WTC11 (cell line): ENCODE data around the gene AK3. TPM values are rescaled to one million over a fixed set of nuclear protein-coding genes. Genes with fewer than 3 reads are reported as not detected.

Experiments used
- ATAC-seq: fragments of 200-7000 bp; cut with Tn5 transposase; 2 replicates; pipeline ENCODE4 v1.10.0; 2021; ENCODE audit warnings: mild to moderate bottlenecking, moderate library complexity
- CTCF ChIA-PET: fragments of 300-600 bp; sonication (Branson Sonifier 250); formaldehyde crosslinking; loops from one replicate; lab custom pipeline; 2021; ENCODE audit warnings: antibody characterized with exemption; lab: Charles Lee
- POLR2A ChIA-PET: fragments of 350-600 bp; sonication (Branson Sonifier 250); formaldehyde crosslinking; loops from one replicate; lab custom pipeline; 2021; ENCODE audit warnings: antibody characterized with exemption; lab: Charles Lee
- DNase-seq: peaks from one replicate; pipeline ENCODE4 v3.0.0; 2021; ENCODE audit warnings: low spot score
- H3K27ac Mint-ChIP-seq: 2 replicates; pipeline ENCODE4 v1.8.0; 2021; ENCODE audit warnings: mixed read lengths
- H3K27me3 Mint-ChIP-seq: 2 replicates; pipeline ENCODE4 v1.8.0; 2021; ENCODE audit warnings: low read depth, mild to moderate bottlenecking, moderate library complexity, mixed read lengths
- H3K36me3 Mint-ChIP-seq: 2 replicates; pipeline ENCODE4 v1.8.0; 2021; ENCODE audit warnings: mixed read lengths
- H3K4me1 Mint-ChIP-seq: 2 replicates; pipeline ENCODE4 v1.8.0; 2022; ENCODE audit warnings: mixed read lengths
- H3K4me3 Mint-ChIP-seq: 2 replicates; pipeline ENCODE4 v1.8.0; 2021; ENCODE audit warnings: mild to moderate bottlenecking, moderate library complexity, mixed read lengths
- H3K9me3 Mint-ChIP-seq: 2 replicates; pipeline ENCODE4 v1.8.0; 2021; ENCODE audit warnings: mixed read lengths
- ETV6 ChIP-seq: sonication (generic); formaldehyde crosslinking; IDR thresholded peaks from 2 replicates; pipeline ENCODE4 v1.8.1; 2022; ENCODE audit warnings: mild to moderate bottlenecking, missing genetic modification reagents
- FOXK1 ChIP-seq: sonication (generic); formaldehyde crosslinking; IDR thresholded peaks from 2 replicates; pipeline ENCODE4 v1.8.0; 2022; ENCODE audit warnings: mild to moderate bottlenecking, moderate library complexity, missing genetic modification reagents
- GABPB1 ChIP-seq: sonication (generic); formaldehyde crosslinking; IDR thresholded peaks from 2 replicates; pipeline ENCODE4 v1.8.1; 2023; ENCODE audit warnings: mild to moderate bottlenecking, missing genetic modification reagents
- NFATC4 ChIP-seq: fragments of 250-450 bp; sonication (Bioruptor Pico); IDR thresholded peaks from 2 replicates; pipeline ENCODE4 v1.9.0; 2021; ENCODE audit warnings: mild to moderate bottlenecking
- NFE2L1 ChIP-seq: sonication (generic); formaldehyde crosslinking; IDR thresholded peaks from 2 replicates; pipeline ENCODE4 v1.8.1; 2023; ENCODE audit warnings: missing genetic modification reagents
- RELA ChIP-seq: sonication (generic); formaldehyde crosslinking; IDR thresholded peaks from 2 replicates; pipeline ENCODE4 v1.8.1; 2022; ENCODE audit warnings: missing genetic modification reagents, mild to moderate bottlenecking, borderline replicate concordance
- ZBTB21 ChIP-seq: sonication (generic); formaldehyde crosslinking; IDR thresholded peaks from 2 replicates; pipeline ENCODE4 v1.8.1; 2023; ENCODE audit warnings: mild to moderate bottlenecking, missing genetic modification reagents, borderline replicate concordance
- ZNF263 ChIP-seq: sonication (generic); formaldehyde crosslinking; IDR thresholded peaks from 2 replicates; pipeline ENCODE4 v1.8.1; 2022; ENCODE audit warnings: low read depth, mild to moderate bottlenecking, moderate library complexity, missing genetic modification reagents
- ZNF396 ChIP-seq: fragments of 250-450 bp; sonication (Bioruptor Pico); IDR thresholded peaks from 2 replicates; pipeline ENCODE4 v1.8.0; 2021; ENCODE audit warnings: mild to moderate bottlenecking, moderate library complexity, borderline replicate concordance
- ZNF512 ChIP-seq: sonication (generic); formaldehyde crosslinking; IDR thresholded peaks from 2 replicates; pipeline ENCODE4 v1.8.1; 2022; ENCODE audit warnings: missing genetic modification reagents, borderline replicate concordance
- total RNA-seq: library from RNA; stranded (reverse); gene quantifications from 3 replicates; pipeline ENCODE4 v1.2.3, GENCODE V29; 2021
- TF ChIP-seq, protein P1 (sequence below): sonication (generic); formaldehyde crosslinking; IDR thresholded peaks from 2 replicates; pipeline ENCODE4 v1.8.1; 2022; ENCODE audit warnings: low read depth, missing genetic modification reagents, borderline replicate concordance
- TF ChIP-seq, protein P2 (sequence below): fragments of 250-450 bp; sonication (Bioruptor Pico); IDR thresholded peaks from 2 replicates; pipeline ENCODE4 v1.9.0; 2021; ENCODE audit warnings: mild to moderate bottlenecking
- TF ChIP-seq, protein P3 (sequence below): sonication (generic); formaldehyde crosslinking; IDR thresholded peaks from 2 replicates; pipeline ENCODE4 v1.8.0; 2022; ENCODE audit warnings: mild to moderate bottlenecking, missing genetic modification reagents
- TF ChIP-seq, protein P4 (sequence below): sonication (generic); formaldehyde crosslinking; IDR thresholded peaks from 2 replicates; pipeline ENCODE4 v1.8.1; 2023; ENCODE audit warnings: mild to moderate bottlenecking, missing genetic modification reagents, borderline replicate concordance
- TF ChIP-seq, protein P5 (sequence below): sonication (generic); formaldehyde crosslinking; IDR thresholded peaks from 2 replicates; pipeline ENCODE4 v1.8.0; 2022; ENCODE audit warnings: mild to moderate bottlenecking, missing genetic modification reagents

Gene AK3
- total RNA-seq, 1 experiment from 2014 or later: 28.5 TPM

- peaks cover 59% of the 10 kb centered on the region for H3K4me1 Mint-ChIP-seq
- H3K4me3 Mint-ChIP-seq: no peak overlapping the region
- H3K27ac Mint-ChIP-seq: no peak overlapping the region
- TF ChIP-seq NFE2L1 (CRISPR knock-in tag) (no peak), ZNF263 (CRISPR knock-in tag) (no peak), ZBTB21 (no peak), ZNF396 (no peak), ZNF512 (no peak), FOXK1 (CRISPR knock-in tag) (no peak), GABPB1 (CRISPR knock-in tag) (no peak)
- TF ChIP-seq, protein P1, sequence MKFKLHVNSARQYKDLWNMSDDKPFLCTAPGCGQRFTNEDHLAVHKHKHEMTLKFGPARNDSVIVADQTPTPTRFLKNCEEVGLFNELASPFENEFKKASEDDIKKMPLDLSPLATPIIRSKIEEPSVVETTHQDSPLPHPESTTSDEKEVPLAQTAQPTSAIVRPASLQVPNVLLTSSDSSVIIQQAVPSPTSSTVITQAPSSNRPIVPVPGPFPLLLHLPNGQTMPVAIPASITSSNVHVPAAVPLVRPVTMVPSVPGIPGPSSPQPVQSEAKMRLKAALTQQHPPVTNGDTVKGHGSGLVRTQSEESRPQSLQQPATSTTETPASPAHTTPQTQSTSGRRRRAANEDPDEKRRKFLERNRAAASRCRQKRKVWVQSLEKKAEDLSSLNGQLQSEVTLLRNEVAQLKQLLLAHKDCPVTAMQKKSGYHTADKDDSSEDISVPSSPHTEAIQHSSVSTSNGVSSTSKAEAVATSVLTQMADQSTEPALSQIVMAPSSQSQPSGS (CRISPR knock-in tag): no peak
- TF ChIP-seq, protein P2, sequence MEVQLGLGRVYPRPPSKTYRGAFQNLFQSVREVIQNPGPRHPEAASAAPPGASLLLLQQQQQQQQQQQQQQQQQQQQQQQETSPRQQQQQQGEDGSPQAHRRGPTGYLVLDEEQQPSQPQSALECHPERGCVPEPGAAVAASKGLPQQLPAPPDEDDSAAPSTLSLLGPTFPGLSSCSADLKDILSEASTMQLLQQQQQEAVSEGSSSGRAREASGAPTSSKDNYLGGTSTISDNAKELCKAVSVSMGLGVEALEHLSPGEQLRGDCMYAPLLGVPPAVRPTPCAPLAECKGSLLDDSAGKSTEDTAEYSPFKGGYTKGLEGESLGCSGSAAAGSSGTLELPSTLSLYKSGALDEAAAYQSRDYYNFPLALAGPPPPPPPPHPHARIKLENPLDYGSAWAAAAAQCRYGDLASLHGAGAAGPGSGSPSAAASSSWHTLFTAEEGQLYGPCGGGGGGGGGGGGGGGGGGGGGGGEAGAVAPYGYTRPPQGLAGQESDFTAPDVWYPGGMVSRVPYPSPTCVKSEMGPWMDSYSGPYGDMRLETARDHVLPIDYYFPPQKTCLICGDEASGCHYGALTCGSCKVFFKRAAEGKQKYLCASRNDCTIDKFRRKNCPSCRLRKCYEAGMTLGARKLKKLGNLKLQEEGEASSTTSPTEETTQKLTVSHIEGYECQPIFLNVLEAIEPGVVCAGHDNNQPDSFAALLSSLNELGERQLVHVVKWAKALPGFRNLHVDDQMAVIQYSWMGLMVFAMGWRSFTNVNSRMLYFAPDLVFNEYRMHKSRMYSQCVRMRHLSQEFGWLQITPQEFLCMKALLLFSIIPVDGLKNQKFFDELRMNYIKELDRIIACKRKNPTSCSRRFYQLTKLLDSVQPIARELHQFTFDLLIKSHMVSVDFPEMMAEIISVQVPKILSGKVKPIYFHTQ: no peak
- ATAC-seq (no peak), DNase-seq (no peak)
- ChIA-PET POLR2A (no interaction called here), CTCF (no interaction called here)
- no peaks in the 10 kb centered on the region for H3K36me3 Mint-ChIP-seq
- H3K27me3 Mint-ChIP-seq: no peaks in the 10 kb centered on the region; the same call in 1 of the 2 replicates
- no peaks in the 10 kb centered on the region for H3K9me3 Mint-ChIP-seq
These were observed 73.3 kb downstream of the AK3 start for GRCh38 chr9:4667681-4668080.

DNA sequence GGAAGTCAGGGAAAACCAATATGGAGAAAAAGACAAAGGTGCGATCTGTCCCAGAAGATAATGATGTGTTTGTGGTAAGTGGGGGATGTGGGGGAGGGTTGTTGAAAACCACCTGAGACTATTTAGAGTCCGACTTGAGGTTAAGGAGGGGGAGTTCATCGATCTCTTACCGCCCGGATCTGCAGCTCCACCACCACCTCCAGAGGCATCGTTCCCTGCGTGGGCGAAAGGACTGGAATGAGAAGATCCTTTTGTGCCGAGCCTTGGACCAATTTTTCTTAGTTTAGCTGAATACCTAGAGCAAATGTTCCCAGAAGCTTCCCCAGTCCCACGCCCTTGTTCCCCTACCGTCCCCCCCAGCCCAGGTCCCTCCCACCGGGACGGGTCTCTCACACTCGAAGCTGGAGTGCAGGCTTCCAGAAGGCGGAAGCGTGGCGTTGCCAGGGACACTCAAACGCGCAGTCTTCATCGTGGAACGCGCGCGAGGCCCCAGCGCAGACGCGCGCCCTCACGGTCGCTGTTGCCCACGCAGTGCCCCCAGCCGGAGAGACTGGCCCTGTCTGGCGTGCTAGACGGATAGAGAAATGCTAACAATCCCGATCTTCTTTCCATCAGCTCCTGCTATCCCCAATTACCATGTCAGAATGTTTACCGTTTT lies 74.8 kb downstream of the AK3 start, which contains the start of gene SPATA6L:
SPATA6L (minus strand) TSS at position 439 of the 658 bp plus-strand sequence; CDS start at position 209, 230 bp downstream.
- TF ChIP-seq, protein P3, sequence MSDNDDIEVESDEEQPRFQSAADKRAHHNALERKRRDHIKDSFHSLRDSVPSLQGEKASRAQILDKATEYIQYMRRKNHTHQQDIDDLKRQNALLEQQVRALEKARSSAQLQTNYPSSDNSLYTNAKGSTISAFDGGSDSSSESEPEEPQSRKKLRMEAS: peak; percentile 44; the same call in 1 of the 2 replicates
- TF ChIP-seq RELA (CRISPR knock-in tag) (no peak), ETV6 (CRISPR knock-in tag) (0 out of 2 replicates have a peak, but pooled peaks have one; percentile 47), NFATC4 (CRISPR knock-in tag) (no peak)
- TF ChIP-seq, protein P4, sequence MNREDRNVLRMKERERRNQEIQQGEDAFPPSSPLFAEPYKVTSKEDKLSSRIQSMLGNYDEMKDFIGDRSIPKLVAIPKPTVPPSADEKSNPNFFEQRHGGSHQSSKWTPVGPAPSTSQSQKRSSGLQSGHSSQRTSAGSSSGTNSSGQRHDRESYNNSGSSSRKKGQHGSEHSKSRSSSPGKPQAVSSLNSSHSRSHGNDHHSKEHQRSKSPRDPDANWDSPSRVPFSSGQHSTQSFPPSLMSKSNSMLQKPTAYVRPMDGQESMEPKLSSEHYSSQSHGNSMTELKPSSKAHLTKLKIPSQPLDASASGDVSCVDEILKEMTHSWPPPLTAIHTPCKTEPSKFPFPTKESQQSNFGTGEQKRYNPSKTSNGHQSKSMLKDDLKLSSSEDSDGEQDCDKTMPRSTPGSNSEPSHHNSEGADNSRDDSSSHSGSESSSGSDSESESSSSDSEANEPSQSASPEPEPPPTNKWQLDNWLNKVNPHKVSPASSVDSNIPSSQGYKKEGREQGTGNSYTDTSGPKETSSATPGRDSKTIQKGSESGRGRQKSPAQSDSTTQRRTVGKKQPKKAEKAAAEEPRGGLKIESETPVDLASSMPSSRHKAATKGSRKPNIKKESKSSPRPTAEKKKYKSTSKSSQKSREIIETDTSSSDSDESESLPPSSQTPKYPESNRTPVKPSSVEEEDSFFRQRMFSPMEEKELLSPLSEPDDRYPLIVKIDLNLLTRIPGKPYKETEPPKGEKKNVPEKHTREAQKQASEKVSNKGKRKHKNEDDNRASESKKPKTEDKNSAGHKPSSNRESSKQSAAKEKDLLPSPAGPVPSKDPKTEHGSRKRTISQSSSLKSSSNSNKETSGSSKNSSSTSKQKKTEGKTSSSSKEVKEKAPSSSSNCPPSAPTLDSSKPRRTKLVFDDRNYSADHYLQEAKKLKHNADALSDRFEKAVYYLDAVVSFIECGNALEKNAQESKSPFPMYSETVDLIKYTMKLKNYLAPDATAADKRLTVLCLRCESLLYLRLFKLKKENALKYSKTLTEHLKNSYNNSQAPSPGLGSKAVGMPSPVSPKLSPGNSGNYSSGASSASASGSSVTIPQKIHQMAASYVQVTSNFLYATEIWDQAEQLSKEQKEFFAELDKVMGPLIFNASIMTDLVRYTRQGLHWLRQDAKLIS (CRISPR knock-in tag): no peak
- TF ChIP-seq, protein P5, sequence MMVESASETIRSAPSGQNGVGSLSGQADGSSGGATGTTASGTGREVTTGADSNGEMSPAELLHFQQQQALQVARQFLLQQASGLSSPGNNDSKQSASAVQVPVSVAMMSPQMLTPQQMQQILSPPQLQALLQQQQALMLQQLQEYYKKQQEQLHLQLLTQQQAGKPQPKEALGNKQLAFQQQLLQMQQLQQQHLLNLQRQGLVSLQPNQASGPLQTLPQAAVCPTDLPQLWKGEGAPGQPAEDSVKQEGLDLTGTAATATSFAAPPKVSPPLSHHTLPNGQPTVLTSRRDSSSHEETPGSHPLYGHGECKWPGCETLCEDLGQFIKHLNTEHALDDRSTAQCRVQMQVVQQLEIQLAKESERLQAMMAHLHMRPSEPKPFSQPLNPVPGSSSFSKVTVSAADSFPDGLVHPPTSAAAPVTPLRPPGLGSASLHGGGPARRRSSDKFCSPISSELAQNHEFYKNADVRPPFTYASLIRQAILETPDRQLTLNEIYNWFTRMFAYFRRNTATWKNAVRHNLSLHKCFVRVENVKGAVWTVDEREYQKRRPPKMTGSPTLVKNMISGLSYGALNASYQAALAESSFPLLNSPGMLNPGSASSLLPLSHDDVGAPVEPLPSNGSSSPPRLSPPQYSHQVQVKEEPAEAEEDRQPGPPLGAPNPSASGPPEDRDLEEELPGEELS: 0 out of 2 replicates have a peak, but pooled peaks have one; percentile 46
- H3K4me1 Mint-ChIP-seq: peaks cover 66% of the 10 kb centered on the region
- H3K27ac Mint-ChIP-seq: no peak within 1 kb of the TSS
- ChIA-PET POLR2A (interaction anchor here (0.6 to 2.3 kb wide), 2 partner anchors 13 to 75 kb away, joined by 3 to 13 read pairs; partner anchors contain the start of genes AK3 and CDC37L1), CTCF (interaction anchor here (1.0 to 2.4 kb wide), 5 partner anchors 10 to 279 kb away, joined by 3 to 8 read pairs (median 5); partner anchors contain the start of gene CDC37L1)
- H3K9me3 Mint-ChIP-seq: no peaks in the 10 kb centered on the region
- DNase-seq: peak; percentile 34
- peak within 1 kb of the TSS; percentile 82 for H3K4me3 Mint-ChIP-seq
- no peaks in the 10 kb centered on the region for H3K36me3 Mint-ChIP-seq
- no peaks in the 10 kb centered on the region; the same call in 1 of the 2 replicates for H3K27me3 Mint-ChIP-seq
- no peak for ATAC-seq
